GM19025 (cell line): ENCODE measurements around the gene XPO6.
"Not testable (repeated sequence)": the region's sequence is repeated elsewhere in the genome, so short reads cannot be mapped to it uniquely, and the experiment has no call there.

Experiments
- ATAC-seq: cut with Tn5 transposase; IDR thresholded peaks from one replicate; pipeline ENCODE4 v1.9.1; 2021; ENCODE audit warnings: mild to moderate bottlenecking, low read depth, moderate library complexity; ENCODE audit not compliant: unreplicated experiment

Gene XPO6

DNA sequence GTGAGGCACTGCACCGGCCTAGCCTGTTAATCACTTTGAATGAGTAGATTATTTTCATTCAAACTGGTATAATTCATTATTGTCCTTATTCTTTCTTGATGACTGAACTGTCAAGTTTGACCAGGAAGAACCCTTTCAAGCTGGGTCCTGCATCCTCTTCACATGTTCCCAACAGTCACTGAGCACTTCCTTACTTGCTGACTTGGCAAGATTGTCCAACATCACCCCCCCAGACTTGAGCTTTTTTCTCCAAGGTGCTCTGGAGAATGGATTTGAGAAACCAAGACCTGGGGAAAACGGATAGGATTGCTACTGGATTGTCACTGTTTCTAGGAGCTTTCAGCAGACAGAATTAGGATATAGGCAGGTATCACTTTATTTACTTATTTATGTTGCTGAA is 93.1 kb downstream of the XPO6 start:
- ATAC-seq, result no peak

DNA sequence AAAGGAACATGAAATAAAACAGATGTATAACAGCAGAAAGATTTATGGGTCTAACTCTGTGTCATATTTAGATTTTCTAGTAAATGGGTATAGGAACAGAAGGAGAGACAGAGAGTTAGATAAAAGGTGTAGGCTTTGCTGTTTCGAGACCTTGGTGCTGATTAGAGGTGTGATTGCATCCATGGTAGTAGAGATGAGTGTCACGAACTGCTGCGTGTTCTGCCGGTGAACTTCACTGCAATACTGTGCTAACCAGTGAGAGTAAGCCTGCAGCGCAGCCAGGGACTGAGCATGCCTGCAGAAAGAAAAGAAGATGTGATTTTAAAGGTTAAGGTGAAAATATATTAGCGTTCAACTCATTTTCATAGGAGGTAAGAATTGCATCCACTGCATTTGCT is 94.6 kb downstream of the XPO6 start:
- no peak for ATAC-seq

DNA sequence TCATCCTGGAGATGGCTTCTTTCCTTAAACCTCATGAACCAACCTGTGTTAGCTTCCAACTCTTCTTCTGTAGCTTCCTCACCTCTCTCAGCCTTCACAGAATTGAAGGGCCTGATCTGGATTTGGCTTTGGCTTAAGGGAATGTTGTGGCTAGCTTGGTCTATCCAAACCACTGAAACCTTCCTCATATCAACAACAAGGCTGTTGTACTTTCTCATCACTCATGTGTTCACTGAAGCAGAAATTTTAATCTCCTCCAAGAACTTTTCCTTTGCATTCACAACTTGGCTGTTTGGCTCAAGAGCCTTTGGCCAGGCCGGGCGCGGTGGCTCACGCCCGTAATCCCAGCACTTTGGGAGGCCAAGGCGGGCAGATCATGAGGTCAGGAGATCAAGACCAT is 95.9 kb downstream of the XPO6 start:
- ATAC-seq, result not testable (repeated sequence)

DNA sequence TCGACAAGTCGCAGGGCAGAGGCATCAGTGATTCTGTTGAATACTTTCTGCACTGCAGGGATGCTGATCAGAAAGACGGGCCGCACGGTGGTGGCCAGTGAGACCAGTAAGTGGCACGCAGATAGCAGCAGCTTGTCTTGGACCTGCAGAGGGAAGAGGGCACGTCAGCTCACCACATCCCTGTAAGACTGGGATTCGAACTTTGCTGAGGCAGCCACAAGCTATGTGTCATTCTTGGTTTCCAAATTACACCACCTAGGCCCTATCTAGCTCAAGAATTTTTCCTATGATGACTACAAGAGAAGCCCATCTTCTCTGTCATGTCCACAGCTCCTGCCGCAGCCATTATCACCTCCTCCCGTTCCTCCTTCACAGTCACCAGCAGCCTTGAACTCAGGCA is 98.9 kb downstream of the XPO6 start:
- ATAC-seq, result no peak

DNA sequence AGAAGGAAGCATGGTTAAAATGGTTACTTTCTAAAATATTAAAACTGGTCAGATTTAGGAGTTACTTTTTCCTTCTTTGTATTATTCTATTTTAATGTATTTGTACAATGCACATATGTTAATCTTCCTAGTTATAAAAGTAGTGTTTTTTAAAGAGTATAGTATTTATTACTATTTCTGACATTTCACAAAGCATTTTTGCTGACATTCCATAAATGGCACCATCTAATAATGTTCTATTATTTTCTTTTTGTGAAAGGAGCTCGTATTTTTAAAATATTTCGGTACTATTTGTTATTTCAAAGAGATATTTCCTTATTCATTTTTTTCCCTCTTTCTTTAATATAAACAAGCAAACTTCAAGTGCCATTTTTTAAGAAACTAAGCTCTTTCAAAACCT is 100.8 kb downstream of the XPO6 start:
- no peak for ATAC-seq

DNA sequence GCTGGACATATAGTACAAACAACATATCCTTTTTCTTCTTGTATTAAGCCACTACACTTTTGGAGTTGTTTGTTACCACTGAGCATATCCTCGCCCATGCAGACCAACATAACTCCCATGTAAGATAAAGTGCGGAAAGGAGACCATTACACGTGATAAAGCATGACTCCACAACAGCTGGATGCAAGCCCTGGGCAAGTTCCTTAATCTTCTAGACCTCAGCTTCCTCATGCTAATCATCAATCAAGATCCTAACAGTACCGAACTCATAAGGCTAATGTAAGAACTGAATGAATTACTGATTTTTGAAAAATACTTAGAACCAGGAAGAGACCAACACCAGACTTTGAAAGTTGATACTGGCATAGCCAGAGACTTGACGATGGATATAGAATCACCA is 101.3 kb downstream of the XPO6 start:
- no peak for ATAC-seq

DNA sequence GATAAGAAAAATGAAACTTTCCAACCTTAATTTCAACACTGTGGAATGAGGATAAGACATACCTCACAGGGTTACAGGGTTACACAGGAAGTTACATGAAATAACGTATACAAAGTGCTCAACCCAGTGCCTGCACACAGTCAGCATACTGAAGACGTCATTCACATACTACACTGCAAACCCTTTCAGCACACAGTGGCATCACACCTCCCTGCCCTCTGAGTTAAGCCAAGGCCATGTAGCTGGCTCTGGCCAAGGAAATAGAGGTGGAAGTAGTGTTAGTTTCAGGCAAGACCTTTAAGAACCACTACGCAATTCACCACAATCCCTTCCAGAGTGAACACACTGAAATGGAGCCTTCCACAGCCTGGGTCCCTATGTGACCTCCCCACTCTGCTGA is 101.7 kb downstream of the XPO6 start:
- no peak for ATAC-seq

DNA sequence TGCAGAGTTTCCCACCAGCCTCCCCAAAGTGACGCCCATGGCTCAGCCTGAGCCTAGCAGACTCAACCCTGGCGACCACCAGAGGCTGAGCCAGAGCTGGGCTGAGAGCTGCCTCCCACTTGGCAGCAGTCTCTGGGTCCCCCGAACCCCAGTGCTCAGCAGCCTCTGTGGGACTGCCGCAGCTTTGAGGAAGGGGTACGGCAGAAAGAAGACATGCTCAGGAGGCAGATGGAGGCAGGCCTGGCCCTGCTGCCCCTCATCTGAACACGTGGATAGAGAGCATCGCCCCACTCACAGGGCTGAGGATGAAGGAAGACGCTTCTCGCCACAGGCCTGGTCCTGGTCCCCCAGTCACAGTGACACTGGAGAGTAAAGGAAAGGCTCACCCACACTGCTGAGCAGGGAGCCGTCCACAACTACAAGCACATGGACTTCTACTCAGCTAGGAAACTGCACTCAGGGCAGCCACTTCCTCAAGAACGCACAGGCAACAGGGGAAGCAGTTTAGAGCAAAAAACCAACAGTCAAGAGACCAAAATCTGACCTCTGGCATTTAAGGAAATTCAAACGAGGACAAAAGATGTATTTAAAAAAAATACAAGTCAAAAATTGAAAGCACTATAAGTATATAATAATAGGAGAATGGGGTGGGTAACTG is 103.0 kb downstream of the XPO6 start:
- ATAC-seq, result no peak

DNA sequence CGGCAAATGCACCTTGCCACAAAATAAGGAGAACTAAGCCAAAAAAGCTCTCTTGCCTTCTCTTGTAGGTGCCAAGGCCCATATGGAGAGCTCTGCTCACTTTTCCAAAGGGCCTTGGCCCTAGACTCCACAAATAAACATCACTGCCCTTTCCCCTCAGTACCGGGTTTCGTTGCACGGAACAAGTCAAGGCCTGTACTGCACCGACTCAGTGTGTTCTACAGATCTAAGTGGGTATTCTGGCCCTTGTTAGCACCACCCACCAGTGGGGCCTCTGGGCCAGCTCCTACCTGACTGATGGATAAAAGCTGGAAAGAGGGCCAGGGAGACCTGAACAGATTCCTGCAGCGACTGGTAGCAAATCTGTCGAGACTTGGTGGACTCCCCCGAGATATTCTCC is 104.5 kb downstream of the XPO6 start:
- no peak for ATAC-seq

DNA sequence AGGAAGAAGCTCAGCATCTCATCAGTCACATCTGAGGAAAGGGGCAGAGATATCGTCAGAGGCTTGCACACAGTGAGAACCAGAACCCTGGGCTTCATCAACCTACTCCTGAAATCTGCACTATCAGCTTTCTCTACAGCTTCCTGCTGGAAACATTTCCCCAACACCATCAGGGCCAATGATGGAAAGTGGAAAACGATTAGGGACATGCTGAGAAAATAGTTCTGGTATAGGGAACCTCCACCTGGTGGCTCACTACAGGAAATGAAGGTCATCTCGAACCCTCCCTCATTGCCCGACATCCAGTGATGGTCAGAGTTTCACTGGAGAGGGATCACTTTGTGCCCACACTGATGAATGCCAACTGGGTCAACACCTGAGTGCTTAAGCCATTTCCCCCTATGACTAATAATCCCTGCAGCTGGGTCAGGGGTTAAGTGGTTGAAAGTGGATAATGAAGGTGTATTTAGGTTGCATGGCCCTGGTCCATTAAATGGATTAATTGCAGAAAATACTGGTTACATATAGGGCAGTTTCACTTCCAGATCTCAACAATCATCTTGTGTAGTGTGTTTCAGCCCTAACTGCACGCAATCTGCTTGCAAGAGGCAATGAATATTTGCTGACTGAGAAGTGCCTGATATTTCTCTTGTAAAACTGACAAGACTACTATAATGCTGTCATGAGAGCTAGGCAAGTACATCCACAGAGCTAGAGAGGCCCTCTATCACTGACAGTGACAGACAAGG is 105.1 kb downstream of the XPO6 start:
- no peak for ATAC-seq

DNA sequence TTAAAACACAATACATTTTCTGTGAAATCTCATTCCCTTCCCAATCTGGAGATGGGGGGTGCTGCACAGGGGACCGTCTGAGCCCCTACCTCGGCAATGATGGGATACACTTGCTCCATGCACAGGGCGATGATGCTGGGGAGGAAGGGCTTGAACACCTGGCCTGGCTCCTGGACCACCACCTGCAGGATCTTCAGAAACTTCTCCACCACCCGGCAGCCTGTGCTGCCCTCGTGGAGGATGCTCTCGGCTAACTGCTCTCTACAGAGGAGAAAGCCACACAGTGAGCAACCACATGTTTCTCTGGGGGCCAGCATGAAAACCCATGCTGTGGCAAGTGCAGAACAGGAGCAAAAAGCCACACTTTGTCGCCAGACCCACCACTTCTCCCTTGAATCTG is 105.8 kb downstream of the XPO6 start:
- no peak for ATAC-seq

DNA sequence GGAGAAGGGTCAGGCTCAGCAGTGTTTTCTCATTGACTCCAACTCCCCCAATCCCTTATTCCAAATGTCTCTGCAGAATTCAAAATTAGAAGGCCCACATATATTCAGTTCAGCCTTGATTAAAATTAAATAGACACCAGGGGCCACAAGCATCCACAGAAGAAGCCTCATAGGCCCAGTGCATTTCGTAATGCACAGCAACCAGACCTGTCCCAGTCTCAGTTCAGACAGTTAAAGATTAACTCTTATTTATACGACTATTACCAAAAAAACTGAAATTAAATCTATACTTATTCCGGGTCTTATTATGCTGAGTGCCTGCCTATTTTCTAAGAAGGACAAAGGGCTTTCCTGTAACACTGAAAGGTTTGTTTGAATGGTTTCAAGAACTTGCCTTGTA is 106.5 kb downstream of the XPO6 start:
- no peak for ATAC-seq

DNA sequence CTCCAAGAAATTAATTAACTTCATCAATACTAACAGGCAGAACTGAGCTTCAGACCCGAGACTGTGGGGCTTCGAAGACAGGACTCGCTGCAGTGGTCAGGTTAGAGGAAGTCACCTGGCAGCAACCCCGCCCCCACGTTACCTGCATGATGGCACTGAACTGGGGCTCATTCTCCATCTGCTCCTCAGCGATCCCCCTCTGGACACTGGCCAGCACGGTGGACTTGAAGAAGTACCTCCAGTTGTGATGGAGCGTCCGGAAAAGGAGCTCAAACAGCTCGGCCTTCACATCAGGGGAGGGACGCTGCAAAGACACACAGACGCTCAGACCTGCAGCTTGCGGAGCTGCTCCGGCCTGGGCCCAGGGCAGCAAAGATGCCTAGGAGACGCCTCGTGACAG is 107.4 kb downstream of the XPO6 start:
- no peak for ATAC-seq

DNA sequence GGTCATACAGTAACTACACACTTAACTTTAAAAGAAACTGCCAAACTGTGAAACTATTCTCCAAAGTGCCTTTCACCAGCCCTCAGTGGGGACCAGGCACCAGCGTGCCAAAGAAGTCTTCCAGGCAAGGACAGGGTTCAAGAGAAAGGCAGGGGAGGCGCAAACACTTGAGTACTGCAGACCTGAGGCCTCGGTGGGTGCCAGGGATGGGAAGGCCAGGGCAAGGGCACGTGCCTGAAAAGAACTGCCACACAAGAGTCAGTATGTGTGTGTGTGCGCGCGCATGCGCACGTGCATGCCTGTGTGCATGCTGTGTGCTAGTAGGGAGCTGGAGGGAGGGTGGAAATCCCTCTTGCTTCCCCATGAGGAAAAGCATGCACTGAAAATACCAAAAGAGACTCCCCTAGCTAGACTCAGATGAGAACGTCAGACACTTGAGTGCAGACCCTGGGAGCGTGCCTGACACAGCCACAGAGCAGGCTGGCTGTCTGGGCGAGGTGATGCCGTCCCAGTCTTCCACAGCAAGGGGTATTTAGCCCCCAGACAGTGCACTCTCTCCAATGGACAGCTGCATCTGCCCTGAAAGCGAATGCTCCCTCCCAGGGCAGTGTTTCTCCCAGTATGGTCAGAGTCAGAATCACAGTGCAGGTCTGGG is 108.1 kb downstream of the XPO6 start:
- no peak for ATAC-seq

DNA sequence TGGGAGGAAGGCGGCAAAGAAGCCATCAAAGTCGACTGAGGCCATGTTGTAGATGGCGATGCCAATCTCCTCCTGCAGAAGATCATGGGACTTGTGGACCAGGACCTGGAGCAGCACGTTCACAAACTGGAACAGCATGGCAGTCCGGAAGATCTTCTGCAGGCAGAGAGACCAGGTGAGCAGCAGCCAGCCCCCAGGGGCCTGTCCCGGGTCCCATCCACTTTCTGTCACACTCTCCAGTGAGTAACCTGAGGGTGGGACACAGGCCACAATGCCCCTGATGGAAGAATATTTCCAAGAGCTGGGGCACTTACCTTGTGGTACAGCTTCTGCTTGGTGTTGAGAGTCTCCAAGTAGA is 110.3 kb downstream of the XPO6 start:
- no peak for ATAC-seq

DNA sequence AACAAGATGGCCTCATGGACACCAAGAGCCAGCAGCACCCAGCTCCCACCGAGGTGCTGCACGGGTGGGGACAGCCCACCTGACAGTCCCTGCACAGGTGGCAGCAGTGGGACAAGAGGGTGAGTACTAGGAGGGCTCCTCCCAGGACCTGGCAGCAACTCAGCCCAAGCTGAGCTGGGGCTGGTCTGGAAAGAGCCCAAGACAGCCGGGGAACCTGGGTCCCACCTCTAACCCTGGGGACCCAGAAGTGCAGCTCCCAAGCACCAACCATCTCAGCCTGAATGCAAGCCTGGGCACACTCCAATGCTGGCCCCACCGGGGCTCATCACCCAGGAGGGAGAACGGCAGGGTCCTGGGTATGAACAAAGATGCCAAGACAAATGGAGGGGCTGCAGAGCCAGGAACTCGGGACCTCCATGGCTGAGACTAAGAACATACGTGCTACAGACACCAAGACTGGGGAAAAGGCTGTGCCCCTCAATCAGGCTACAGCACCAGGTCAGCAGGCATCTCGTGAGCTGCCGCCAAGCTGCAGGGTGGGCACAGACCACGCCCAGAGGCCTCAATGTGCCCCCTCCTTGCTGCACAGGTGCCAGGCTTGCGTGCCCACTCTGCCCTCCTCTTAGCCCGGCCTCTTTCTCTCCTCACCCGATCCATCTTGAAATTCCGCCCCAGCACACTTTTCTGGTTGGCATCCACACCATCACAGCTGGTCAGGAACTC is 110.8 kb downstream of the XPO6 start:
- ATAC-seq, result no peak

DNA sequence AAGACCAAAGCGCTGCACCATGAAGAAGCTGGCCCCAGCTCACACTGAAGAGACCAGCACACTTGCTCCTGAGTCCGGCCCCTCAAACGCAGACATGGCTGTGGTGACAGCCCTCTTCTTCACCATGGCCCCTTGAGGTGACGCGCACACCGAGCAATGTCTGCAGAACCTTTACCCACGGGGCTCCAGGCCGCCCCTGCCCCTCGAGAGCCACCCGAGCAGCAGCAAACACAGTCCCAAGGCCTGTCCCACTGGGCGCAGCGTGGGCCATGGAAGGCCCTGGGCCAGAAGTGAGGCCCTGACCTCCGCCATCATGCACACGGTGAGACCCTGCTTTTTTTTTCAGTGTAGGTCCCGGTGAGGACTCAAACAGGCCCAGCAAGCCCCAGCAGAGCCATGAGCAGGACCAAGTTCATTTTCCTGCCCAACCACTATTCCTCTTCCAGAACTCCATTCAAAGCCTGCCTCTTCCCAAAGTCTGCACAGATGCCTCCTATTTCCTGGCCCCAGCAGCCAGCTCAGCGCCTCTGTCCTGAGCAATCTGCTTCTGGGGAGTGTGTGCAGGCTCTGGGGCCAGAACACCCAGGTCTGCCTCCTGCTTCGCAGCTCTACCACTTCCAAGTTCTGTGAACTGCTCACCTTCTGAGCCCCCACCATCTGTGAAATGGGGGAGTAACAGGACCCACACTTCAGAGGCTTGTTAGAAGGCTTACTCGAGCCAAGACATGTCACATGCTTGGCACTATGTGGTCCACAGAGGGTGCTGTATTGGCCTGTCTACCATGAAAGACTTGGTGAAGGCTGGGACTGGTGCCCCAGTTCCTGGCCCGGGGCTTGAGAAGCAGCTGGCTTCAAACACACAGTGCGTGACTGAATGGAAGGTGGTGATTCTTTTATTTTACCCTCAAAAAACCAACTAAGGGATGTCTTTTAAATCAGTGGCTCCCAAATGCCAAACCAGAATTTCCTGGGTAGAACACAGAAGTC is 112.5 kb downstream of the XPO6 start:
- ATAC-seq, result no peak

DNA sequence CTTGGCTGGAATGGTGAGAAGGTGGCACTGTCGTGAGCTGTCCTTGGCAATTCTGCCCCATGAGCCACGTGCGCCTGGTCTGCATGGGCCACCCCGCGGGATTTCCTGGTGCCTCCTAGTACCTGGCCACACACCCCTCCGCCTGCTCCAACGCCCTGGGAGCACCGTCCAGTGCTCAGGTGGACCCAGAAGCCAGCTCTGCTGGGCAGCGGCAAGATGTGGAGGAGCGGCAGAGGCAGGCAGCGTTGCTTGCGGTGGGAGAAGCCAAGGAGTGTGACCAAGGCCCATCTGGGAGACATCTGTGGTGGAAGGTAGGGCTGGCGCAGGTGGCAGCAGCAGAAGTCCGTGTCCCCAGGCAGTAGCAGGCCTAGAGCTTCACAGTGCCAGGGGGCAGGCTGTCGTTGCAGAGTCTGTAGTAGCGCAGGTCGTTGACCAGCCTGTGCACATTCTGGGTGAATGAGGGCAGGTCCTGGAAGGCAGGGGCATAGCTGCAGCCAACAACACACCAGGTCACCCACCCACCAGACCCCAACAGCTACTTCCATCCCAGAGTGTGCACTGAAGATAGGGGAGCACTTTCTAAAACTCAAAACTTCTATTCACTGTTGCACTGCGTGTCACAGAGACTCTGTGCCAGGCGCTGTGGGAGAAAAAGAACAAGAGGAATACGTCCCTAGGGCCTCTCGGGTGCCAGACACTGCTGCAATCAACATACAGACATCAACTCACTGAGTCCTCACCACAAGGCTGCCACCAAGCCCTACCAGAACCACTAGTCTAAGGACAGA is 113.4 kb downstream of the XPO6 start:
- ATAC-seq, result no peak
